Measurements from ENCODE around the gene PROM1.

Gene PROM1

GRCh38 chr4:16062601-16063000 is 21.2 kb downstream of the PROM1 start:
- DNase-seq: no peak

- no peak for DNase-seq
Measured at GRCh38 chr4:16056681-16057385, 27.0 kb downstream of the PROM1 start.

- no peak for DNase-seq
Measured at GRCh38 chr4:16055873-16056272, 27.9 kb downstream of the PROM1 start.

GRCh38 chr4:16055471-16055870 is 28.4 kb downstream of the PROM1 start:
- no peak for DNase-seq

- no peak for DNase-seq
Measured at GRCh38 chr4:16052939-16053338, 30.9 kb downstream of the PROM1 start.

GRCh38 chr4:16051980-16052379 is 31.8 kb downstream of the PROM1 start:
- DNase-seq: no peak

GRCh38 chr4:16051132-16051531 is 32.7 kb downstream of the PROM1 start:
- DNase-seq: no peak

- no peak for DNase-seq
Measured at GRCh38 chr4:16050669-16051068, 33.2 kb downstream of the PROM1 start.

- DNase-seq: no peak
Measured at GRCh38 chr4:16048619-16049419, 35.0 kb downstream of the PROM1 start.

GRCh38 chr4:16045687-16046086 is 38.1 kb downstream of the PROM1 start:
- DNase-seq: no peak

GRCh38 chr4:16043642-16044498 is 40.0 kb downstream of the PROM1 start:
- DNase-seq: no peak

GRCh38 chr4:16039139-16039538 is 44.7 kb downstream of the PROM1 start:
- DNase-seq: no peak

- no peak for DNase-seq
Measured at GRCh38 chr4:16037901-16038300, 45.9 kb downstream of the PROM1 start.

- no peak for DNase-seq
Measured at GRCh38 chr4:16035843-16036242, 48.0 kb downstream of the PROM1 start.

- DNase-seq: no peak
Measured at GRCh38 chr4:16034010-16034748, 49.6 kb downstream of the PROM1 start.

GRCh38 chr4:16032396-16032770 is 51.4 kb downstream of the PROM1 start:
- DNase-seq: no peak

- DNase-seq: no peak
Measured at GRCh38 chr4:16031546-16032395, 52.1 kb downstream of the PROM1 start.

GRCh38 chr4:16029886-16030285 is 53.9 kb downstream of the PROM1 start:
- no peak for DNase-seq

GRCh38 chr4:16029262-16029661 is 54.6 kb downstream of the PROM1 start:
- DNase-seq: no peak

GRCh38 chr4:16027626-16028025 is 56.2 kb downstream of the PROM1 start:
- DNase-seq: no peak

GRCh38 chr4:16027114-16027513 is 56.7 kb downstream of the PROM1 start:
- DNase-seq: no peak
